Astrocyte of the cerebellum (primary cell): Measurements from ENCODE around the gene HBG1.
"Not testable (repeated sequence)": the region's sequence is repeated elsewhere in the genome, so short reads cannot be mapped to it uniquely, and the experiment has no call there.

Experiments
- DNase-seq: peaks from one replicate; pipeline ENCODE4 v3.0.0-alpha.2; 2011; ENCODE audit warnings: low read depth
- H3K4me3 ChIP-seq: 2 replicates; pipeline ENCODE4 v1.5.1; 2011; ENCODE audit warnings: mild to moderate bottlenecking, low read depth, low read length, moderate library complexity
- CTCF ChIP-seq: IDR thresholded peaks from 2 replicates; pipeline ENCODE4 v1.5.1; 2012; ENCODE audit warnings: low read length, low read depth, moderate library complexity, mild to moderate bottlenecking; ENCODE audit errors: missing control alignments
- in situ Hi-C: cut with HindIII; loops from 2 replicates; pipeline ENCODE4 v1.10.0; 2017; ENCODE audit warnings: low sequenced_read_pairs

HBG1 gene

DNA sequence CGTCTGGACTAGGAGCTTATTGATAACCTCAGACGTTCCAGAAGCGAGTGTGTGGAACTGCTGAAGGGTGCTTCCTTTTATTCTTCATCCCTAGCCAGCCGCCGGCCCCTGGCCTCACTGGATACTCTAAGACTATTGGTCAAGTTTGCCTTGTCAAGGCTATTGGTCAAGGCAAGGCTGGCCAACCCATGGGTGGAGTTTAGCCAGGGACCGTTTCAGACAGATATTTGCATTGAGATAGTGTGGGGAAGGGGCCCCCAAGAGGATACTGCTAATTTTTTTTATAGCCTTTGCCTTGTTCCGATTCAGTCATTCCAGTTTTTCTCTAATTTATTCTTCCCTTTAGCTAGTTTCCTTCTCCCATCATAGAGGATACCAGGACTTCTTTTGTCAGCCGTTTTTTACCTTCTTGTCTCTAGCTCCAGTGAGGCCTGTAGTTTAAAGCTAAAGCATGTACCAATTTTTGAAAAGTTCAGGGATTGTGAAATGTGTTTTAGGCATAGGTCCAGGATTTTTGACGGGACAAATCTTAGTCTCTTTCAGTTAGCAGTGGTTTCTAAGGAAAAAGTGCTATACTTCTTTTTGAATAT, at the start of gene HBG1:
Gene HBG1, minus strand, starts transcription at position 51 of the 590 bp plus-strand sequence. CDS start 53 bp downstream, outside the sequence.
- DNase-seq, H3K4me3 ChIP-seq, in situ Hi-C loops: not testable (repeated sequence)

- in situ Hi-C loops, result no loop called here
- H3K4me3 ChIP-seq, result no peak overlapping the region
- TF ChIP-seq CTCF, result no peak
- DNase-seq, result no peak
Observed at GRCh38 chr11:5298451-5298850, 48.8 kb upstream of the HBG1 start.

DNA sequence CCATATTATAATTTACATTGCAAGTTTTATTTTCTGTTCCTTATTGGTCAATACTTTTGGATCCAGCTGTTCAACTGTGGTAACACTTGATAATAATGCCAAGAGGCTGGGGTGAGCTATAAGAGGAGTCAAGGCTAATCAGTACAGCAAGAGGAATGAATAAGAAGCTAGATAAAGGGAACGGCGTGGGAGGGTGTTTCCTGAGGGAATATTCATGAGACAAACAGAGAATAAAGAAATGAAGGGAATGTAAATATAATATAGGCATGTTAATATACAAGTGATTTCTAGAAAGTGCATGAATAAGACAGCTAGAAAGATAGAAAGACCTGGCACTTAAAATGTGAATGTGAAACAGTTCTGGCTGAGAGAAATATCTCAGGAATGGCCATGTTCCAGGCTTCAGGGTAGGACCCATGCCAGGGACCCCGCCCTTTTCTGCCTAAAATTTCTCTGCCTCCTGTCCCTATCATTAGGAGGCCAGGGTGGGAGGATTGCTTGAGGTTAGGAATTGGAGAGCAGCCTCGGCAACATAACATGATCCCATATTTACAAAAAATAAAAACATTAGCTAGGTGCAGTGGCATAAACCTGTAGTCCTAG, 48.2 kb upstream of the HBG1 start:
- H3K4me3 ChIP-seq, result no peak overlapping the region
- TF ChIP-seq CTCF, result no peak
- no peak for DNase-seq
- in situ Hi-C loops, result no loop called here

DNA sequence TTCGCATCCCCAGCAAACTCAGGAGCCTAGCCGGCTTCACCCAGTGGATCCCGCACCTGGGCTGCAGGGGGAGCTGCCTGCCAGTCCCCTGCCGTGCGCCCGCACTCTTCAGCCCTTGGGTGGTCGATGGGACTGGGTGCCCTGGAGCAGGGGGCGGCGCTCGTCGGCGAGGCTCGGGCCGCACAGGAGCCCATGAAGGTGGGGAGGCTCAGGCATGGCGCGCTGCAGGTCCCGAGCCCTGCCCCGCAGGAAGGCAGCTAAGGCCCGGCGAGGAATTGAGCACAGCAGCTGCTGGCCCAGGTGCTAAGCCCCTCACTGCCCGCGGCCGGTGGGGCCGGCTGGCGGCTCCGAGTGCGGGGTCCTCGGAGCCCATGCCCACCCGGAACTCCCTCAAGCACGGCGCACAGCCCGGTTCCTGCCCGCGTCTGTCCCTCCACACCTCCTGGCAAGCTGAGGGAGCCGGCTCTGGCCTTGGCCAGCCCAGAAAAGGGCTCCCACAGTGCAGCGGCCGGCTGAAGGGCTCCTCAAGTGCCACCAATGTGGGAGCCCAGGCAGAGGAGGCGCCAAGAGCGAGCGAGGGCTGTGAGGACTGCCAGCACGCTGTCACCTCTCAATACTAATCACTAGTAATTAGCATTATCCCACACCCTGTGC, 44.8 kb upstream of the HBG1 start:
- H3K4me3 ChIP-seq, DNase-seq, in situ Hi-C loops: not testable (repeated sequence)

GRCh38 chr11:5293028-5293427, 43.4 kb upstream of the HBG1 start:
- TF ChIP-seq CTCF, result no peak
- in situ Hi-C loops, result no loop called here

GRCh38 chr11:5291207-5291838, 41.7 kb upstream of the HBG1 start:
- in situ Hi-C loops, result no loop called here
- TF ChIP-seq CTCF, result peak; percentile 70
- DNase-seq, result peak; percentile 6
- H3K4me3 ChIP-seq, result no peak overlapping the region

More at GRCh38 chr11:5293028-5293427, 43.4 kb upstream of the HBG1 start:
- no peak overlapping the region for H3K4me3 ChIP-seq
- no peak for DNase-seq

- in situ Hi-C loops, result no loop called here
- H3K4me3 ChIP-seq, result no peak overlapping the region
- DNase-seq, result no peak
- no peak for TF ChIP-seq CTCF
Observed at GRCh38 chr11:5290106-5290505, 40.4 kb upstream of the HBG1 start.
